Neural cell (in vitro differentiated cells): ENCODE results near the gene RHOBTB3. TPM values are rescaled to one million over a fixed set of nuclear protein-coding genes. Genes with fewer than 3 reads are reported as not detected.

Experiments used
- H2AFZ ChIP-seq: fragments of 200-600, 300-800 bp; sonication (generic), shearing (Covaris generic); 2 replicates; pipeline ENCODE4 v1.6.0; 2014; ENCODE audit warnings: low read depth, mild to moderate bottlenecking, antibody characterized with exemption, low read length, moderate library complexity
- H3F3A ChIP-seq: fragments of 200-600 bp; shearing (Covaris generic); 2 replicates; pipeline ENCODE4 v1.6.1; 2016; ENCODE audit warnings: mild to moderate bottlenecking, moderate library complexity, mixed read lengths, antibody characterized with exemption, low read length; ENCODE audit not compliant: insufficient read depth, poor library complexity, severe bottlenecking
- H3K27ac ChIP-seq: fragments of 200-600, 300-800 bp; sonication (generic), shearing (Covaris generic); 2 replicates; pipeline ENCODE4 v1.5.1; 2014; ENCODE audit warnings: mild to moderate bottlenecking, low read length, moderate library complexity
- H3K27me3 ChIP-seq: fragments of 300-800, 200-600 bp; sonication (generic), shearing (Covaris generic); 2 replicates; pipeline ENCODE4 v1.6.0; 2014; ENCODE audit warnings: mild to moderate bottlenecking, low read depth, low read length, moderate library complexity; ENCODE audit not compliant: insufficient read depth
- H3K36me3 ChIP-seq: fragments of 300-800, 200-600 bp; sonication (generic), shearing (Covaris generic); 2 replicates; pipeline ENCODE4 v1.5.1; 2014; ENCODE audit warnings: mild to moderate bottlenecking, antibody characterized with exemption, low read length, moderate library complexity; ENCODE audit not compliant: insufficient read depth
- H3K4me2 ChIP-seq: fragments of 300-800, 200-600 bp; sonication (generic), shearing (Covaris generic); 2 replicates; pipeline ENCODE4 v1.6.0; 2014; ENCODE audit warnings: mild to moderate bottlenecking, low read length
- H3K4me3 ChIP-seq: fragments of 300-800, 200-600 bp; sonication (generic), shearing (Covaris generic); 2 replicates; pipeline ENCODE4 v1.5.1; 2014; ENCODE audit warnings: mild to moderate bottlenecking, low read length, moderate library complexity
- H3K79me2 ChIP-seq: fragments of 200-600 bp; shearing (Covaris generic); replicated peaks from 2 replicates; pipeline ENCODE4 v1.6.0; 2014; ENCODE audit warnings: mild to moderate bottlenecking, low read length, moderate library complexity; ENCODE audit not compliant: insufficient read depth
- H3K9ac ChIP-seq: fragments of 300-800, 200-600 bp; sonication (generic), shearing (Covaris generic); 2 replicates; pipeline ENCODE4 v1.6.1; 2016; ENCODE audit warnings: mild to moderate bottlenecking, low read length, mixed read lengths
- H3K9me2 ChIP-seq: fragments of 200-600 bp; shearing (Covaris generic); 2 replicates; pipeline ENCODE4 v1.6.1; 2016; ENCODE audit warnings: mild to moderate bottlenecking, low read length, mixed read lengths; ENCODE audit not compliant: insufficient read depth
- H3K9me3 ChIP-seq: fragments of 200-600, 300-800 bp; sonication (generic), shearing (Covaris generic); 2 replicates; pipeline ENCODE4 v1.6.1; 2016; ENCODE audit warnings: mild to moderate bottlenecking, mixed run types, low read length, moderate library complexity, mixed read lengths
- H4K20me1 ChIP-seq: fragments of 200-600 bp; shearing (Covaris generic); 2 replicates; pipeline ENCODE4 v1.6.1; 2016; ENCODE audit warnings: mild to moderate bottlenecking, mixed run types; ENCODE audit not compliant: insufficient read depth
- CTCF ChIP-seq: fragments of 450-650 bp; IDR thresholded peaks from 2 replicates; pipeline ENCODE4 v1.5.1; 2014; ENCODE audit warnings: antibody characterized with exemption, mild to moderate bottlenecking, moderate library complexity; ENCODE audit not compliant: poor library complexity, severe bottlenecking
- EP300 ChIP-seq: fragments of 450-650 bp; conservative IDR thresholded peaks from 2 replicates; pipeline ENCODE4 v1.6.1; 2014; ENCODE audit warnings: antibody characterized with exemption, mild to moderate bottlenecking, moderate library complexity; ENCODE audit not compliant: poor library complexity, severe bottlenecking
- EZH2 ChIP-seq: fragments of 200-600, 300-800 bp; shearing (Covaris generic), sonication (generic); IDR thresholded peaks from 2 replicates; pipeline ENCODE4 v1.6.1; 2014; ENCODE audit warnings: antibody characterized with exemption, low read length, borderline replicate concordance, mild to moderate bottlenecking; ENCODE audit not compliant: insufficient read depth, poor library complexity, severe bottlenecking
- MXI1 ChIP-seq: fragments of 450-650 bp; conservative IDR thresholded peaks from 2 replicates; pipeline ENCODE4 v1.6.1; 2014; ENCODE audit warnings: antibody characterized with exemption, mild to moderate bottlenecking; ENCODE audit not compliant: poor library complexity, severe bottlenecking
- POLR2AphosphoS5 ChIP-seq: IDR thresholded peaks from 2 replicates; pipeline ENCODE4 v1.6.1; 2012
- RAD21 ChIP-seq: fragments of 450-650 bp; conservative IDR thresholded peaks from 2 replicates; pipeline ENCODE4 v1.6.1; 2014; ENCODE audit warnings: antibody characterized with exemption, mild to moderate bottlenecking, moderate library complexity
- REST ChIP-seq: IDR thresholded peaks from 2 replicates; pipeline ENCODE4 v1.6.1; 2012; ENCODE audit warnings: borderline replicate concordance
- SMC3 ChIP-seq: fragments of 450-650 bp; conservative IDR thresholded peaks from 2 replicates; pipeline ENCODE4 v1.6.1; 2014; ENCODE audit warnings: antibody characterized with exemption, mild to moderate bottlenecking, moderate library complexity; ENCODE audit not compliant: poor library complexity
- TAF1 ChIP-seq: IDR thresholded peaks from 2 replicates; pipeline ENCODE4 v1.6.1; 2012; ENCODE audit warnings: low read depth
- polyA plus RNA-seq: library from polyadenylated mRNA; depleted of rRNA; stranded (reverse); fragments of >200 nt; gene quantifications from 2 replicates; pipeline ENCODE4 v1.2.3, GENCODE V29; 2014

The RHOBTB3 gene
- polyA plus RNA-seq, 1 donor from 2014 or later, result 99.4 TPM

DNA sequence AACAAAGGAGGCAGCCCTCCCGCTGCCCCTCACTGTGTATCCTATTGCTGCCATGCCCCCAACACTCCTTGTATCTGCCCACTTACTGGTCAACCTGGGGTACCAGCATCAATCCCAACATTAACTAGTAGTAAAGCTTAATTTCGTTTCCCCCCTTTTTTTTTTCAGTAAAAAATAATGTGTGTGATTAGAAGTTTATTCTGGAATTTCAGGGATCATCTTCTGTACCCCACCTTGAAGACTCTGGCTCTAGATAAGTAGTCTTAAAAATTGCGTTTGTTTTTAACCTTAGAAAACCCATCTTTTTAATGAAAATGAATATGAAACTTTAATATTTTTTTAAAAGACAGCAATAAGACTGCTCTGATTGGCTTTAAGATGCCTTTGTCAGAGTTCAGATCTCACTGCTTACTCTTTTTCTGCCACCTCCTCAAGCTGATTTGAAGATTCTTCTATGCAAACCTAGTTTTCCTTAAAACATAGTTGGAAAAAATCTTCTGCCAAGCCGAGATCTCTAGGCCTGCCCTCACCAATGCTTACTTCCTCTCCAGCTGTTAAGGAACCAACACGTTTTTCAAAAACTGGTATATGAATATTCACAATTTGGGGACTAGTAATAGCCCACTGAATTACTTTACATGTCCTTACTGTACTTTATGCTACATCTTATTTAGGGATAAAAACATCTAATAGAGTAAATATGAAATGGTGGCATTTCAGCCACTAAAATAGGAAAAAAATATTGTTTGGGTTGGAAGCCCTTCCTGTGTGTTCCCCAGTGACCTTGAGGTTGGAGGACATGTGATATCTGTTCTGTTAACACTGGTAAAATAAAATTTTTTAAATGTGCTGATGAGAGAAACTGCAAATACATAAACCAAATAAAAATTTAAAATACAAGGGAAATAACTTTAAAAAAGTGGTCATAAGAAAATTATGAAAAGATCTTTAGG, 4.0 kb upstream of the RHOBTB3 start:
- no peak overlapping the region for H3K27ac ChIP-seq
- no peaks in the 10 kb centered on the region for H3K36me3 ChIP-seq
- H3K79me2 ChIP-seq, result peaks cover under 1% of the 10 kb centered on the region
- no peak overlapping the region for H3K9ac ChIP-seq
- no peaks in the 10 kb centered on the region for H3K9me2 ChIP-seq
- no peaks in the 10 kb centered on the region for H3F3A ChIP-seq
- H3K4me2 ChIP-seq, result no peak overlapping the region
- no peaks in the 10 kb centered on the region for H4K20me1 ChIP-seq
- H3K9me3 ChIP-seq, result no peaks in the 10 kb centered on the region
- peaks cover 17% of the 10 kb centered on the region for H3K27me3 ChIP-seq
- TF ChIP-seq EP300 (no peak), CTCF (no peak), POLR2AphosphoS5 (no peak)
- no peak overlapping the region for H2AFZ ChIP-seq
- no peak overlapping the region for H3K4me3 ChIP-seq

DNA sequence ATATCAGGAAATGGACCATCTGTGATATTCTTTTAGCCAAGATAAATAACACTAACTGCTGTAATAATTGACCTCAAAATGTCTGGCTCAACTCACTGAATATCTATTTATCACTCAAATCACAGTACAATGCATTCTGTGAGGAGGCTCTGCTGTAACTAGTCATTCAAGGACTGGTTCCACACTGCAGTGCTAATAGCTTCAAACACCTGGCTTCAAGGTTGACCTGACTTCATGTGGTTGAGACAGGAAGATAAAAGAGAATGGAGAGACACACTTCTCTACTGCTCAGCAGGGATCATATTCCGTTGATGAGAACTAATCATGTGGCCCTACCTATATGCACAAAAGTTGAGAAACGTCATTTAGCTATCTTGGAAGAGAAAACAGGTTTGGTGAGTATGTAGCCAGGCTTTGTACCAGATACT, 3.4 kb upstream of the RHOBTB3 start:
- H3K9ac ChIP-seq, result no peak overlapping the region
- H3K27ac ChIP-seq, result no peak overlapping the region
- no peaks in the 10 kb centered on the region for H3K36me3 ChIP-seq
- H3K9me2 ChIP-seq, result no peaks in the 10 kb centered on the region
- no peaks in the 10 kb centered on the region for H3K9me3 ChIP-seq
- H3F3A ChIP-seq, result no peaks in the 10 kb centered on the region
- peaks cover 4% of the 10 kb centered on the region for H3K79me2 ChIP-seq
- H3K27me3 ChIP-seq, result peaks cover 24% of the 10 kb centered on the region
- no peak overlapping the region for H3K4me2 ChIP-seq
- TF ChIP-seq SMC3 (no peak), RAD21 (no peak), TAF1 (no peak), CTCF (no peak), EZH2 (no peak), MXI1 (no peak), POLR2AphosphoS5 (no peak), REST (no peak), EP300 (no peak)
- no peaks in the 10 kb centered on the region for H4K20me1 ChIP-seq
- H2AFZ ChIP-seq, result no peak overlapping the region
- no peak overlapping the region for H3K4me3 ChIP-seq
